ENCODE measurements around the gene ENDOG. TPM values are rescaled to one million over a fixed set of nuclear protein-coding genes. Genes with fewer than 3 reads are reported as not detected.
A peak's percentile ranks its signal among the peaks of the same experiment; 100 is the strongest.

Gene ENDOG
- total RNA-seq, 2 experiments from 2014 or later: 21.8 to 23.9 TPM

- no peak overlapping the region for H3K4me3 Mint-ChIP-seq
- DNase-seq: no peak
- H3K36me3 Mint-ChIP-seq (ENCODE audit: low read depth): peaks cover 25% of the 10 kb centered on the region
- ATAC-seq: no peak
- intact Hi-C loops (cut with micrococcal nuclease): no loop called here
- POLR2A ChIA-PET: interaction anchor here (0.8 to 4.6 kb wide), 2 partner anchors 7 to 9 kb away, joined by 3 to 41 read pairs; partner anchors contain the start of gene SPOUT1
- H3K4me1 Mint-ChIP-seq (ENCODE audit: low read depth): peaks cover 19% of the 10 kb centered on the region
- TF ChIP-seq, protein P1, sequence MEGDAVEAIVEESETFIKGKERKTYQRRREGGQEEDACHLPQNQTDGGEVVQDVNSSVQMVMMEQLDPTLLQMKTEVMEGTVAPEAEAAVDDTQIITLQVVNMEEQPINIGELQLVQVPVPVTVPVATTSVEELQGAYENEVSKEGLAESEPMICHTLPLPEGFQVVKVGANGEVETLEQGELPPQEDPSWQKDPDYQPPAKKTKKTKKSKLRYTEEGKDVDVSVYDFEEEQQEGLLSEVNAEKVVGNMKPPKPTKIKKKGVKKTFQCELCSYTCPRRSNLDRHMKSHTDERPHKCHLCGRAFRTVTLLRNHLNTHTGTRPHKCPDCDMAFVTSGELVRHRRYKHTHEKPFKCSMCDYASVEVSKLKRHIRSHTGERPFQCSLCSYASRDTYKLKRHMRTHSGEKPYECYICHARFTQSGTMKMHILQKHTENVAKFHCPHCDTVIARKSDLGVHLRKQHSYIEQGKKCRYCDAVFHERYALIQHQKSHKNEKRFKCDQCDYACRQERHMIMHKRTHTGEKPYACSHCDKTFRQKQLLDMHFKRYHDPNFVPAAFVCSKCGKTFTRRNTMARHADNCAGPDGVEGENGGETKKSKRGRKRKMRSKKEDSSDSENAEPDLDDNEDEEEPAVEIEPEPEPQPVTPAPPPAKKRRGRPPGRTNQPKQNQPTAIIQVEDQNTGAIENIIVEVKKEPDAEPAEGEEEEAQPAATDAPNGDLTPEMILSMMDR (IDR thresholded peaks at IDR 0.05): no peak
- no peaks in the 10 kb centered on the region for H3K9me3 Mint-ChIP-seq
- no peak overlapping the region for H3K27ac Mint-ChIP-seq
- no peaks in the 10 kb centered on the region for H3K27me3 Mint-ChIP-seq
- CTCF ChIA-PET: interaction anchor here (4.8 kb wide), 1 partner anchor 7 kb away, joined by 53 read pairs; the partner anchor contains the start of gene SPOUT1
Measured at GRCh38 chr9:128821584-128822406, 3.5 kb downstream of the ENDOG start.

DNA sequence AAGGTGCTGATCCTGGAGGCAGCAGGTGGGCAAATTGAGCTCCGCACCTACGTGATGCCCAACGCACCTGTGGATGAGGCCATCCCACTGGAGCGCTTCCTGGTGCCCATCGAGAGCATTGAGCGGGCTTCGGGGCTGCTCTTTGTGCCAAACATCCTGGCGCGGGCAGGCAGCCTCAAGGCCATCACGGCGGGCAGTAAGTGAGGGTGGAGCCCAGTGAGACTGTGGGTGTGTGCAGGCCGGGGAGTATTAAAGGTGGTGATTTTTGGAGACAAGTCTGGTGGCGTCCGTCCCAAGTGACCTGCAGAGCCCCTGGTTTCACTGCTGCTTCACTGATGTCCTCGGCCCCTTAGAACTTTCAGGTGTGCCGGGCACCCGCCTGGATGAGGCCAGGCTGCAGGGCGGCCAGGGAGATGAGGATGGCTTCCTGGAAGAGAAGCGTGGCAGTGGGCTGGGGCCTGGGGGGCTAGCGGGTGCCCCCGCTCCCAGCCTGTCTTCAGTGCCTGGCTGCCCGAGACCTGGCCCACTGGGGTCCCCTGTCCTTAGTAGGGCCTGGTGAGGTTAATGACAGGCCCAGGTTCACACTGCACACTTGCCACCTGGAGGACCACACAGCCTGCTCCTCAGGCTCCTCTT is 4.2 kb downstream of the ENDOG start:
- TF ChIP-seq, protein P1 (IDR thresholded peaks at IDR 0.05): no peak
- no peak for DNase-seq
- peaks cover 32% of the 10 kb centered on the region for H3K36me3 Mint-ChIP-seq (ENCODE audit: low read depth)
- intact Hi-C loops (cut with micrococcal nuclease): no loop called here
- ChIA-PET POLR2A (no interaction called here), CTCF (no interaction called here)
- peaks cover 24% of the 10 kb centered on the region for H3K4me1 Mint-ChIP-seq (ENCODE audit: low read depth)
- no peaks in the 10 kb centered on the region for H3K9me3 Mint-ChIP-seq
- H3K27ac Mint-ChIP-seq: no peak overlapping the region
- no peak for ATAC-seq
- H3K27me3 Mint-ChIP-seq: no peaks in the 10 kb centered on the region
- H3K4me3 Mint-ChIP-seq: no peak overlapping the region

GRCh38 chr9:128823362-128823902 is 5.1 kb downstream of the ENDOG start:
- H3K4me1 Mint-ChIP-seq (ENCODE audit: low read depth): peaks cover 29% of the 10 kb centered on the region
- H3K36me3 Mint-ChIP-seq (ENCODE audit: low read depth): peaks cover 37% of the 10 kb centered on the region
- no peak for DNase-seq
- intact Hi-C loops (cut with micrococcal nuclease): no loop called here
- H3K9me3 Mint-ChIP-seq: no peaks in the 10 kb centered on the region
- H3K27me3 Mint-ChIP-seq: no peaks in the 10 kb centered on the region
- no peak for ATAC-seq
- TF ChIP-seq, protein P1 (IDR thresholded peaks at IDR 0.05): no peak
- H3K4me3 Mint-ChIP-seq: no peak overlapping the region
- CTCF ChIA-PET: no interaction called here
- POLR2A ChIA-PET: interaction anchor here (0.6 to 0.9 kb wide), 2 partner anchors 79 to 169 kb away, joined by 3 read pairs; no protein-coding TSS in a partner anchor
- no peak overlapping the region for H3K27ac Mint-ChIP-seq

- peaks cover 42% of the 10 kb centered on the region for H3K36me3 Mint-ChIP-seq (ENCODE audit: low read depth)
- H3K4me1 Mint-ChIP-seq (ENCODE audit: low read depth): peaks cover 33% of the 10 kb centered on the region
- no peak overlapping the region for H3K4me3 Mint-ChIP-seq
- POLR2A ChIA-PET: interaction anchor here (0.6 to 0.9 kb wide), 2 partner anchors 78 to 169 kb away, joined by 3 read pairs; no protein-coding TSS in a partner anchor
- peak overlapping the region; percentile 7 for H3K27ac Mint-ChIP-seq
- no peaks in the 10 kb centered on the region for H3K9me3 Mint-ChIP-seq
- CTCF ChIA-PET: no interaction called here
- intact Hi-C loops (cut with micrococcal nuclease): no loop called here
- DNase-seq (no peak), ATAC-seq (no peak)
- no peaks in the 10 kb centered on the region for H3K27me3 Mint-ChIP-seq
- TF ChIP-seq, protein P1 (IDR thresholded peaks at IDR 0.05): no peak
Measured at GRCh38 chr9:128823903-128824406, 5.7 kb downstream of the ENDOG start.

Measured in activated CD8-positive, alpha-beta T cell treated with anti-CD3 and anti-CD28 coated beads for 36 hours (primary cell).